ENCODE measurements around the gene CDH11.

Gene CDH11, protein sequence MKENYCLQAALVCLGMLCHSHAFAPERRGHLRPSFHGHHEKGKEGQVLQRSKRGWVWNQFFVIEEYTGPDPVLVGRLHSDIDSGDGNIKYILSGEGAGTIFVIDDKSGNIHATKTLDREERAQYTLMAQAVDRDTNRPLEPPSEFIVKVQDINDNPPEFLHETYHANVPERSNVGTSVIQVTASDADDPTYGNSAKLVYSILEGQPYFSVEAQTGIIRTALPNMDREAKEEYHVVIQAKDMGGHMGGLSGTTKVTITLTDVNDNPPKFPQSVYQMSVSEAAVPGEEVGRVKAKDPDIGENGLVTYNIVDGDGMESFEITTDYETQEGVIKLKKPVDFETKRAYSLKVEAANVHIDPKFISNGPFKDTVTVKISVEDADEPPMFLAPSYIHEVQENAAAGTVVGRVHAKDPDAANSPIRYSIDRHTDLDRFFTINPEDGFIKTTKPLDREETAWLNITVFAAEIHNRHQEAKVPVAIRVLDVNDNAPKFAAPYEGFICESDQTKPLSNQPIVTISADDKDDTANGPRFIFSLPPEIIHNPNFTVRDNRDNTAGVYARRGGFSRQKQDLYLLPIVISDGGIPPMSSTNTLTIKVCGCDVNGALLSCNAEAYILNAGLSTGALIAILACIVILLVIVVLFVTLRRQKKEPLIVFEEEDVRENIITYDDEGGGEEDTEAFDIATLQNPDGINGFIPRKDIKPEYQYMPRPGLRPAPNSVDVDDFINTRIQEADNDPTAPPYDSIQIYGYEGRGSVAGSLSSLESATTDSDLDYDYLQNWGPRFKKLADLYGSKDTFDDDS

DNA sequence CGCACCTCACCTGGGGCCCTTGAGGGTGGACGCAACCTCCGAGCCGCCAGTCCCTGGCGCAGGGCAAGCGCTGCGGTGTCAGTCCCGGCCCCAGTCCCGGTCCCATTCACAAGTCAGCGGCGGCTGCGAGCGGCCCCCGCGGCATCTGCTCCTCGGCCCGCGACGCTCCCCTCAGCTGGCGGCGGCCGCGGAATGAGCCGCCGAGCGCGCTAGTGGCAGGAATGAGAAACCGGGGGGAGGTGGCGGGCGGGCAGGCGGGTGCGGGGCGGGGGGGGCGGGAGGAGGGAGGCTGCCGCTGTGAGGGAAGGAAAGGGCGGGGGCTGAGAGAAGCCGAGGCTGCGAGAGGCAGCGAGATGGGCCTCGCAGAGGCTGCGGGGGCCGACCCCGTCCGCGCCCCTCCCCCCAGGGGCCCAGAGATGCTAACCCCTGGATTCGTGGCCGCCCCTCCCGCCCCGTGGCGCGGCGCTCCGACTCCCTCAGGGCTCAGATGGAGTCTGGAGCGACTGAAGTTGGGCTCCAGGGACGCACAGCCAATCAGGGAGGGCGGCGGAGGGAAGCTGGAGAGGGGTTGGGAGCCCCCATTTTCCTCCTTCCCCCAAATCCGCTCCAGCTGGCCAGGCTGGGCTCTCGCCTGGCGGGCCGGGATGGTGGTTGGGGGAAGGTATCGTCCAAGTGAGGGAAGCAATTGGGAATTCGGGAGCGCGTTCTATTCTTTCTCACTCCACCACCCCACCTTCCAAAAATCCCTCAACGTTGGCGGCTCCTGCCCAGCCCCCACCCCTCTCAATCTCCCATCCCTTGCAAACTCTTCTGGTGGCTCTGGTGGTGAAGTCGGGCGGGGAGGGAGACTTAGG is at the start of gene CDH11:
Gene CDH11, minus strand, starts transcription at position 194 of the 854 bp plus-strand sequence. CDS start 117,194 bp downstream, outside the sequence.
- DNase-seq: no peak

DNA sequence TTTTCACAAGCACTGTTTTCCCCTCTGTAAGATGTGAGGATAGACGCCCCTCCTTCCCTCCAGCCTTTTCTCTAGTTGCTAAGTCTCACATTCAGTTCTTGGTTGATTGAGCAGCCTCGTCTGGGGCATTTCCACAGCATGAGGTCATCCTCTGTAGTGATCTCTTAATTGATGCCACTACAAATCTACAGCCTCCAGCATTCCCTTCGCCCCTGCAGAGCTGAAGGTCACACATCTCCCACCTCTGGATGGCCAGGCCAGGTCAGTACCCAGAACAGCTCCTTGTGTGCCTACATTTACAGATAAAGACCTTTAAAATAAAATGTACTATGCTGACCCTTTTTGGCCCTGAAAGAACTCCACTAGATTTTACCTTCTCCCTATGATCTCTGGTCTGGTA is 32.5 kb upstream of the CDH11 start:
- DNase-seq: no peak

DNA sequence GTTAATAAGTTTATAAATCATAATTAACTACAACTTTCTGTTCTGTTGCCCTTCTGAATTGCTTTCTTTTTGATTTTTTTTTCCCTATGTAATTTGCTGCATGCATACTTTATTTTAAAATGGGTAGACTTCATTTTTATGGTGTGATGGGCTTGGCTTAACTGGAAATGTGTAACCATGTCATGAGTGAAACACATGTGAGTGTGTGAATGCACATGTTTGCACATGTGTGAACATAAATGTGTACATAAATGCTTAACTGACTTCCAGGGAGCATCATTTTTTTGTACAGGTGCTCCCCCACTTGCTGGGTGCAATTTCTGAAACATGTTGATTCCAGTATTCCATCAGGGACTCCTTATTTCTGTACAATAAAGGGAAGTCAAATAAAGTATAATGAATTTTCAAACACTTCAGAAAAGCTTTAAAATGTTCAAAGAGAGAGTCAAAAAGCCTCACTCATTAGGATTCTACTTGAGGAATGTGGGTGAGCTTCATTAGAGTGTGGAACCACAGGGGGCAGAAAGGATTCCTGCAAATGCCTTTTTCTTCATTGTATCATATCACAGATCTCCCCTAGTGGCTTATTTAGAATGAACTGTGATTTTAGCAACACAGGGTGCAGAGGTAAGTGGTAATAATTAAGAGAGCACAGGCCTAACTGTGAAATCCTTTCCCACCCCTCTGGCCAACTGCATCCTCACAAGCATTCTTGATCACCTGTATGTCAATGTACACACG is 31.7 kb upstream of the CDH11 start:
- DNase-seq: no peak

DNA sequence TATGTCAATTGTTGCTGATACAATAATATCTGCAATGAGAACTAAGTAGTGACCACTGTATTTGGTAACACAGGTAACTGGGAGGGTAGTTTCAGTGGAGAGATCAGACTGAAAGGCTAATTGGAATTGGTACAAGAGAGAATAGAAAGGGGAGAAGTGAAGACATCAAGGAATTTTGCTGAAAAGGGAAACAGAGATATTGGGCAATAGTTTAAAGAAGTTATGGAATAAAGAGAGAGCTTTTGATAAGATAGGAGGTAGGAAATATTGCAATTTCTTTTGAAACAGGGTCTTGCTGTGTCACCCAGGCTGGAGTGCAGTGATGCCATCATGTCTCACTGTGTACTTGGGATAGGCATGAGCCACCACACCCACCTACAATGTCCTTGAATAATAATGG is 26.9 kb upstream of the CDH11 start:
- no peak for DNase-seq

DNA sequence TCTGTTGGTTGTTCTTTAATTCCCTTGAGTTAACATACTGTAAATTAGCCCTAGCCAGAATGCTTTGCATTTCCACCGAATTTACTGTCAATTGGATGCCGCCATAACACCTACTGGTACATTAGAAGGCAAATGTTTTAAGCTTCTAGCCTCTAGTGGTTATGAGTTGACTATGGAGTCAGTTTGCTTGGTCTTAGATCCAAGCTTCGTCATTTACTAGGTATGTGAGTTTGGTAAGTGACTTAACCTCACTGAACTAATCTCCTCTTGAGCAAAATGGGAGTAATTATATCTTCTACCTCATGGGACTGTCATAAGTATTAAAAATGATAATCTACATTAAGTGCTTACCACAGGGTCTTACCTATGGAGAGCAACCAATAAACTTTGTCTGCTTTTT is 20.4 kb upstream of the CDH11 start:
- DNase-seq: no peak

- DNase-seq: no peak
These were observed 14.8 kb upstream of the CDH11 start for GRCh38 chr16:65136681-65137080.

DNA sequence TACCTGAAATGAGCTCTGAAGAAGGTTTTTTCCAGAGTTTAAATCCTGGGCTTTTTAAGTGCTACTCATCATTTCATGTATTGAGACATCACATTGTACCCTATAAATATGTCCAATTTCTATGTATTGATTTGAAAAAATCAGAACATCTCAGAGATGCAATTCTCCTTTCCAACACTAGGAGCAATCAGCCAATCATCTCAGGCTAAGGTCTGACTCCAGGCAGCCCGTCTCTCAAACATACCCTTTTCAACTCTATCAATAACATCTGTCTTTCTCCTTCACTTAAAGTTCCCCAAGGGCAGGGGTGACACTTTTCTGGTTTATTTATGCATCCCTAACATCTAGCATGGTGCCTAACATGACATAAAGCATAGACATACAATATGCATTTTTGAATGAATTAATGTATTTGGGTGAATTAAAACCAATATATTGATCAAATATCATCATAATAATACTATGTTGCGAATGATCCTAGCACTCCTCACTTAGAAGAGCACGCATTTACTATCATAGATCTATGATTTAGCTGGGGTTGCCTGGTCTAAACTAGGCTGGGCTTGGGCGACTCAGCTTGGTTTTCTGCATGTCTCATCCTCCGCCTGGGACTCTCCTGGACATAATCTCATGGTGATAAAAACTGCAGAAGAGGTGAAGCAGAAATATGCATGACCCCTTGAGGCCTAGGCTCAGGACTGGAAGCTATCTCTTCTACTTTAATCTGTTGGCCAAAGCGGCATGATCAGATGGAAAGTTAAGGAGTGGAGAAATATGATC is 5.2 kb upstream of the CDH11 start:
- no peak for DNase-seq

- DNase-seq: no peak
These were observed 4.0 kb upstream of the CDH11 start for GRCh38 chr16:65125871-65126270.

- DNase-seq: no peak
These were observed 3.5 kb upstream of the CDH11 start for GRCh38 chr16:65125322-65125721.

- no peak for DNase-seq
These were observed 2.7 kb upstream of the CDH11 start for GRCh38 chr16:65124596-65124995.

DNA sequence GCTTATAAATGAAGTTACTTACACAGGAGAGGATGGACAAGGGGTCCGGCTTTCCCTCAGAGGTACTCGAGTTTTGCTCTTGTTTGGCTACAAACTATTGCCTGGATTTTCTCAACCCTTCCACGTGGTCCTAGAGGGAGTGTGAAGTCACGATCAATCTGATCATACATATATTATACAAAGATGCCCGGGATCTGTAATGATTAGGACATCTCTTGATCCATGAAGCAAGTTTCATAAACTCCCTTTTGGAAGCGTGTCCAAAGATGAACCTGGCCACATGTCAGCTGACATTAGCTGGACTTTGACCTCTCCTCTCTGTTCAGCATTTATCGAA is 2.3 kb upstream of the CDH11 start:
- DNase-seq: no peak

- DNase-seq: no peak
These were observed 1.7 kb upstream of the CDH11 start for GRCh38 chr16:65123396-65124211.

- DNase-seq: no peak
These were observed 997 bp upstream of the CDH11 start for GRCh38 chr16:65122724-65123395.

GRCh38 chr16:65120831-65121721 is 787 bp downstream of the CDH11 start:
- no peak for DNase-seq

DNA sequence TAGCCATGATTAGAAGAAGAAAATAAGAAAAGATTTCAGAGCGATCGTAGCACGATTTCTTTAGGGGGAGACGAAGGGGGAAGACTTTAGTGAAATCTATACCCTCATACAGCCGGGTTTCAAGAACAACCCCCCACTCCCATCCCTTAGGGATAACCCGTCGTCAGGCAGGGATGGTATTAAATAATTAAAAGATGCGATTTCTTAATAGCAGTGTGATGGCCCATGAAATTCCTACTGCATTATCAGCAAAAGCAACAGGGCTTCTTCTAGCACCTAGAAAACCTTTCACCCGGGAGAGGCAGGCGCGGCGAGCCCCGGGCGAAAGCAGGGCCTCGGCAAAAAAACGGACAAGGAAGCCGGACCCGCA is 1.4 kb downstream of the CDH11 start:
- DNase-seq: no peak

GRCh38 chr16:65119901-65120401 is 1.9 kb downstream of the CDH11 start:
- DNase-seq: no peak

DNA sequence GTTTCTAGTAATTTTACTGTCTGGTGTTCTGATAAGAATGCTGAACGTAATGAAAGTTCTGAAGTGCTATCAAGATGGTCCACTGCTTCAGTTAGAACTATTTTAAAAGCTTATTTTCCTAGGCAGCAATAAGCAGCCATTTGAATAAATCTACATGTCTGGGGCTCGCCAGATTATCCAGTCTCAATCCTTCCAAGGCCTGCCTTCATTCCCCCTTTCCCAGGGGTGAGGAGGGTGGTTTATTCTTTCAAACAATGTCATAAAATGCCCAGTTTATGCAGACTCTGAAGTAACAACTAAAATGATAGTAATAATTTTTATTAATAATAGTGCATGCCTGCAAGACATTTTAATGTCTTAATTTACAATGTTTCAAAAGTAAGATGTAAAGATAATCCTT is 2.4 kb downstream of the CDH11 start:
- no peak for DNase-seq

DNA sequence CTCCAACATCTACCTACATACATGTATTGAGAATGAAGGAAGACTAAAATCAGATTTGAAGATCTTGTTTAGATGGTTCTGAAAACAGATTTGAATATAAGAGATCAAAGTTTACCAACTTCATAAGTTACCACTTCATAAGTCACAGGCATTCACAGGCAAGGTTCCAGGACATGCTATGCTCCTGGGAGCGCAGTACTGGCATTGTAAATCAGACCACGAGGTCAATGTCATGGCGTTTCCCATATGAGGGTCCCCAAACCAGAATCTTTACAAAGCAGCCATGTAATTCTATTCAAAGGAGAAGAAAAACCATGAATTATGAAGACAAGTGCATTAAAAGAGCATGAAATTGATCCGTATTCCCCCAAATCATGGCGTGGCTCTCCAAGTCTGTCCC is 3.0 kb downstream of the CDH11 start:
- DNase-seq: no peak

GRCh38 chr16:65117811-65118448 is 3.9 kb downstream of the CDH11 start:
- DNase-seq: peak; percentile 70
